Caco-2 (cell line): Measurements from ENCODE around the gene FSHR. TPM values are rescaled to one million over a fixed set of nuclear protein-coding genes. Genes with fewer than 3 reads are reported as not detected.

ENCODE experiments used
- BruUV-seq: library from RNA; stranded (reverse); fragments of 400-500 nt; replicated peaks from 2 replicates; lab custom pipeline; 2021; lab: Mats Ljungman, UMichigan
- CTCF ChIA-PET: fragments of 300-600 bp; sonication (Branson Sonifier 250); formaldehyde crosslinking; loops from one replicate; lab custom pipeline; 2022; ENCODE audit warnings: antibody characterized with exemption; lab: Charles Lee
- POLR2A ChIA-PET: fragments of 300-600 bp; sonication (Branson Sonifier 250); formaldehyde crosslinking; loops from one replicate; lab custom pipeline; 2022; ENCODE audit warnings: antibody characterized with exemption; lab: Charles Lee
- DNase-seq, 2 experiments: peaks; one replicate each; pipeline versions ENCODE4 v3.0.0 to v3.0.0-alpha.2; 2020 to 2022
- H3K27me3 ChIP-seq: replicated peaks from 2 replicates; pipeline ENCODE4 v1.6.0; 2011; ENCODE audit warnings: low read length; ENCODE audit not compliant: control insufficient read depth, insufficient read depth
- H3K36me3 ChIP-seq: 2 replicates; pipeline ENCODE4 v1.5.1; 2011; ENCODE audit warnings: low read length; ENCODE audit not compliant: control insufficient read depth, insufficient read depth
- H3K4me1 ChIP-seq: fragments of 250-450 bp; sonication (Bioruptor Pico); 2 replicates; pipeline ENCODE4 v1.5.1; 2020; ENCODE audit warnings: mild to moderate bottlenecking
- H3K4me3 ChIP-seq: 2 replicates; pipeline ENCODE4 v1.5.1; 2011; ENCODE audit warnings: low read depth, mild to moderate bottlenecking, control low read depth, low read length
- H3K9me3 ChIP-seq: fragments of 250-450 bp; sonication (Bioruptor Pico); 2 replicates; pipeline ENCODE4 v1.5.1; 2020; ENCODE audit warnings: mild to moderate bottlenecking, moderate library complexity
- H3K27ac Mint-ChIP-seq: one replicate; pipeline ENCODE4 v1.8.0; 2022; ENCODE audit warnings: mixed read lengths; ENCODE audit not compliant: unreplicated experiment
- H3K27me3 Mint-ChIP-seq: one replicate; pipeline ENCODE4 v1.8.0; 2022; ENCODE audit warnings: mixed read lengths; ENCODE audit not compliant: insufficient read depth, unreplicated experiment
- H3K36me3 Mint-ChIP-seq: one replicate; pipeline ENCODE4 v1.8.0; 2022; ENCODE audit warnings: mild to moderate bottlenecking, mixed read lengths; ENCODE audit not compliant: insufficient read depth, unreplicated experiment
- H3K4me1 Mint-ChIP-seq: one replicate; pipeline ENCODE4 v1.8.0; 2022; ENCODE audit warnings: low read depth, mixed read lengths; ENCODE audit not compliant: unreplicated experiment
- H3K4me3 Mint-ChIP-seq: one replicate; pipeline ENCODE4 v1.8.0; 2022; ENCODE audit warnings: mild to moderate bottlenecking, moderate library complexity, mixed read lengths; ENCODE audit not compliant: unreplicated experiment
- H3K9me3 Mint-ChIP-seq: one replicate; pipeline ENCODE4 v1.8.0; 2022; ENCODE audit warnings: mixed read lengths; ENCODE audit not compliant: unreplicated experiment
- CTCF ChIP-seq, 2 experiments: fragments of 200-600 bp in 1 of 2; IDR thresholded peaks; 1 replicate in 1 of 2; 2 replicates in 1 of 2; pipeline versions ENCODE4 v1.5.1 to v1.8.0; 2011 to 2022; ENCODE audit warnings: antibody characterized with exemption in 1 of 2, control low read depth in 1 of 2, inconsistent platforms in 1 of 2, low read depth in 1 of 2, low read length in 1 of 2, mild to moderate bottlenecking in 1 of 2, moderate library complexity in 1 of 2; ENCODE audit not compliant: insufficient read depth in 1 of 2, severe bottlenecking in 1 of 2, unreplicated experiment in 1 of 2
- intact Hi-C: fragments of 100-400 bp; cut with micrococcal nuclease; formaldehyde crosslinking; loops from one replicate; pipeline ENCODE4 v1.10.0; 2022; ENCODE audit not compliant: unreplicated experiment
- total RNA-seq: library from RNA; stranded (reverse); gene quantifications from 2 replicates; pipeline ENCODE4 v1.2.3, GENCODE V29; 2022

The FSHR gene
- total RNA-seq, 1 experiment from 2014 or later = 0.41 TPM

GRCh38 chr2:48946449-48947048 lies 207.8 kb downstream of the FSHR start:
- Histone ChIP-seq H3K27me3 (no peaks in the 10 kb centered on the region; the same call in 1 of the 2 replicates), H3K9me3 (no peaks in the 10 kb centered on the region), H3K36me3 (no peaks in the 10 kb centered on the region), H3K4me1 (no peaks in the 10 kb centered on the region), H3K4me3 (no peak overlapping the region)
- peaks cover 9% of the 10 kb centered on the region for H3K27me3 Mint-ChIP-seq
- peak in 1 of 2 experiments; percentile 62 for DNase-seq
- ChIA-PET POLR2A (no interaction called here), CTCF (interaction anchor here (1.3 kb wide), 1 partner anchor 544 kb away, joined by 4 read pairs; no protein-coding TSS in a partner anchor)
- BruUV-seq = no TSS peak
- H3K4me1 Mint-ChIP-seq = no peaks in the 10 kb centered on the region
- no peak overlapping the region for H3K27ac Mint-ChIP-seq
- peak; percentile 87 to 93 for TF ChIP-seq CTCF (IDR thresholded peaks at IDR 0.05; ENCODE audit: insufficient read depth in 1 of 2, low read depth in 1 of 2, low read length in 1 of 2, severe bottlenecking in 1 of 2, unreplicated experiment in 1 of 2)
- H3K9me3 Mint-ChIP-seq = no peaks in the 10 kb centered on the region
- intact Hi-C loops = loop anchor here (1.0 to 5.0 kb wide), 12 partner anchors 54 to 1546 kb away; no protein-coding TSS in a partner anchor
- no peaks in the 10 kb centered on the region for H3K36me3 Mint-ChIP-seq
- no peak overlapping the region for H3K4me3 Mint-ChIP-seq

GRCh38 chr2:48944956-48945355 lies 209.4 kb downstream of the FSHR start:
- H3K27me3 Mint-ChIP-seq = peaks cover 9% of the 10 kb centered on the region
- no peaks in the 10 kb centered on the region for H3K9me3 Mint-ChIP-seq
- no TSS peak for BruUV-seq
- H3K36me3 Mint-ChIP-seq = no peaks in the 10 kb centered on the region
- TF ChIP-seq CTCF (IDR thresholded peaks at IDR 0.05; ENCODE audit: insufficient read depth in 1 of 2, low read depth in 1 of 2, low read length in 1 of 2, severe bottlenecking in 1 of 2, unreplicated experiment in 1 of 2) = no peak
- no peaks in the 10 kb centered on the region for H3K4me1 Mint-ChIP-seq
- DNase-seq = no peak
- Histone ChIP-seq H3K36me3 (no peaks in the 10 kb centered on the region), H3K9me3 (no peaks in the 10 kb centered on the region), H3K4me3 (no peak overlapping the region), H3K27me3 (no peaks in the 10 kb centered on the region; the same call in 1 of the 2 replicates), H3K4me1 (no peaks in the 10 kb centered on the region)
- H3K27ac Mint-ChIP-seq = no peak overlapping the region
- CTCF ChIA-PET = interaction anchor here (0.7 kb wide), 1 partner anchor 321 kb away, joined by 3 read pairs; no protein-coding TSS in a partner anchor
- intact Hi-C loops = loop anchor here (5.0 kb wide), 1 partner anchor 1547 kb away; no protein-coding TSS in a partner anchor
- H3K4me3 Mint-ChIP-seq = no peak overlapping the region
- POLR2A ChIA-PET = no interaction called here

GRCh38 chr2:48943436-48943835 lies 210.9 kb downstream of the FSHR start:
- Mint-ChIP-seq H3K9me3 (no peaks in the 10 kb centered on the region), H3K4me1 (no peaks in the 10 kb centered on the region), H3K27ac (no peak overlapping the region), H3K4me3 (no peak overlapping the region), H3K36me3 (no peaks in the 10 kb centered on the region), H3K27me3 (peaks cover 5% of the 10 kb centered on the region)
- DNase-seq = no peak
- ChIA-PET POLR2A (no interaction called here), CTCF (no interaction called here)
- intact Hi-C loops = no loop called here
- no peaks in the 10 kb centered on the region for H3K36me3 ChIP-seq
- BruUV-seq = no TSS peak
- H3K4me3 ChIP-seq = no peak overlapping the region
- no peaks in the 10 kb centered on the region; the same call in none of the 2 replicates for H3K27me3 ChIP-seq
- H3K9me3 ChIP-seq = no peaks in the 10 kb centered on the region
- TF ChIP-seq CTCF (IDR thresholded peaks at IDR 0.05; ENCODE audit: insufficient read depth in 1 of 2, low read depth in 1 of 2, low read length in 1 of 2, severe bottlenecking in 1 of 2, unreplicated experiment in 1 of 2) = no peak
- H3K4me1 ChIP-seq = no peaks in the 10 kb centered on the region
